HCT116 (cell line): ENCODE measurements around the gene PPFIBP1. TPM values are rescaled to one million over a fixed set of nuclear protein-coding genes. Genes with fewer than 3 reads are reported as not detected.

ENCODE experiments used
- ATAC-seq: fragments of 200-7000 bp; cut with Tn5 transposase; 2 replicates; pipeline ENCODE4 v1.9.1; 2020; ENCODE audit warnings: mild to moderate bottlenecking, moderate library complexity
- BruUV-seq: library from RNA; stranded (reverse); fragments of 400-500 nt; replicated peaks from 2 replicates; lab custom pipeline; 2021; lab: Mats Ljungman, UMichigan
- CTCF ChIA-PET: fragments of 300-600 bp; sonication (Branson Sonifier 250); formaldehyde crosslinking; loops from one replicate; lab custom pipeline; 2021; ENCODE audit warnings: antibody characterized with exemption; lab: Charles Lee
- POLR2A ChIA-PET: fragments of 300-600, 350-600 bp; sonication (Branson Sonifier 250); formaldehyde crosslinking; loops from one replicate; lab custom pipeline; 2021; ENCODE audit warnings: antibody characterized with exemption; lab: Charles Lee
- RAD21 ChIA-PET, 2 experiments: fragments of 300-600 bp; sonication (Branson Sonifier 250); formaldehyde crosslinking; loops; one replicate each; lab custom pipeline; 2023; ENCODE audit warnings: low total read pairs in 2 of 2; ENCODE audit not compliant: uncharacterized antibody in 2 of 2, unreplicated experiment in 2 of 2, low non-redundant PET in 1 of 2; lab: Charles Lee
- DNase-seq: peaks from one replicate; pipeline ENCODE4 v3.0.0-alpha.2; 2010; ENCODE audit warnings: low read depth, low spot score
- H2AFZ ChIP-seq: fragments of 200-600 bp; shearing (Covaris generic), sonication (generic); 2 replicates; pipeline ENCODE4 v1.6.1; 2017; ENCODE audit warnings: low read depth, mixed run types, mixed read lengths, antibody characterized with exemption, low read length; ENCODE audit not compliant: poor library complexity, severe bottlenecking
- H3K27ac ChIP-seq: 2 replicates; pipeline ENCODE4 v1.5.1; 2012; ENCODE audit warnings: low read depth, low read length
- H3K27me3 ChIP-seq: fragments of 200-600 bp; sonication (generic); 2 replicates; pipeline ENCODE4 v1.6.1; 2016; ENCODE audit warnings: mixed run types, low read length, mixed read lengths; ENCODE audit not compliant: insufficient read depth
- H3K36me3 ChIP-seq, 2 experiments: fragments of 200-500 bp in 1 of 2; fragments of 200-600 bp in 1 of 2; sonication (Bioruptor generic) in 1 of 2; sonication (generic) in 1 of 2; 2 replicates each; pipeline versions ENCODE4 v1.5.1 to v1.6.1; 2014 to 2016; ENCODE audit warnings: low read length in 2 of 2, inconsistent platforms in 1 of 2, mixed read lengths in 1 of 2, mixed run types in 1 of 2; ENCODE audit not compliant: insufficient read depth in 2 of 2, control insufficient read depth in 1 of 2
- H3K4me1 ChIP-seq, 2 experiments: fragments of 200-600 bp in 1 of 2; sonication (generic) in 1 of 2; 2 replicates each; pipeline versions ENCODE4 v1.5.1 to v1.6.1; 2012 to 2017; ENCODE audit warnings: low read length in 2 of 2, inconsistent platforms in 1 of 2, mild to moderate bottlenecking in 1 of 2, mixed read lengths in 1 of 2, mixed run types in 1 of 2, moderate library complexity in 1 of 2; ENCODE audit not compliant: insufficient read depth in 2 of 2, control insufficient read depth in 1 of 2
- H3K4me2 ChIP-seq: fragments of 200-600 bp; sonication (generic); 2 replicates; pipeline ENCODE4 v1.6.1; 2017; ENCODE audit warnings: mixed run types, low read length, mixed read lengths
- H3K4me3 ChIP-seq, 2 experiments: fragments of 200-600 bp in 1 of 2; sonication (generic) in 1 of 2; replicated peaks in 1 of 2; 2 replicates each; pipeline ENCODE4 v1.5.1; 2011 to 2016; ENCODE audit warnings: low read length in 2 of 2, control low read depth in 1 of 2, low read depth in 1 of 2, mild to moderate bottlenecking in 1 of 2, mixed read lengths in 1 of 2, mixed run types in 1 of 2
- H3K79me2 ChIP-seq: fragments of 200-600 bp; sonication (generic); 2 replicates; pipeline ENCODE4 v1.6.1; 2017; ENCODE audit warnings: mild to moderate bottlenecking, mixed run types, low read length, moderate library complexity, mixed read lengths; ENCODE audit not compliant: insufficient read depth
- H3K9ac ChIP-seq: fragments of 200-600 bp; sonication (generic); 2 replicates; pipeline ENCODE4 v1.6.1; 2016; ENCODE audit warnings: low read length, mixed read lengths
- H3K9me2 ChIP-seq: fragments of 200-600 bp; sonication (generic), shearing (Covaris generic); 2 replicates; pipeline ENCODE4 v1.6.1; 2017; ENCODE audit warnings: mixed run types, mild to moderate bottlenecking, moderate library complexity; ENCODE audit not compliant: insufficient read depth
- H3K9me3 ChIP-seq, 2 experiments: fragments of 200-500 bp in 1 of 2; fragments of 200-600 bp in 1 of 2; sonication (Bioruptor generic) in 1 of 2; sonication (generic) in 1 of 2; 2 replicates each; pipeline ENCODE4 v1.6.1; 2014 to 2017; ENCODE audit warnings: low read length in 2 of 2, mixed read lengths in 2 of 2, inconsistent platforms in 1 of 2, low read depth in 1 of 2, mild to moderate bottlenecking in 1 of 2, mixed run types in 1 of 2, moderate library complexity in 1 of 2; ENCODE audit not compliant: control insufficient read depth in 1 of 2, insufficient read depth in 1 of 2
- H4K20me1 ChIP-seq: fragments of 200-600 bp; sonication (generic), shearing (Covaris generic); 2 replicates; pipeline ENCODE4 v1.6.1; 2017; ENCODE audit warnings: mixed run types, mild to moderate bottlenecking, moderate library complexity; ENCODE audit not compliant: insufficient read depth
- ATF3 ChIP-seq: IDR thresholded peaks from 2 replicates; pipeline ENCODE4 v1.6.1; 2012
- CBX3 ChIP-seq: IDR thresholded peaks from 2 replicates; pipeline ENCODE4 v1.6.1; 2012; ENCODE audit warnings: low read depth
- CEBPB ChIP-seq: IDR thresholded peaks from 2 replicates; pipeline ENCODE4 v1.6.1; 2012; ENCODE audit warnings: low read depth
- CTCF ChIP-seq, 3 experiments: fragments of 200-600 bp in 1 of 3; sonication (generic) in 1 of 3; IDR thresholded peaks in 2 of 3; conservative IDR thresholded peaks in 1 of 3; 2 replicates each; pipeline ENCODE4 v1.5.1; 2012 to 2017; ENCODE audit warnings: low read depth in 2 of 3, low read length in 2 of 3, antibody characterized with exemption in 1 of 3, borderline replicate concordance in 1 of 3, control low read depth in 1 of 3, mild to moderate bottlenecking in 1 of 3, mixed read lengths in 1 of 3, mixed run types in 1 of 3, moderate library complexity in 1 of 3; ENCODE audit not compliant: insufficient read depth in 1 of 3
- EGR1 ChIP-seq: IDR thresholded peaks from 2 replicates; pipeline ENCODE4 v1.6.1; 2012; ENCODE audit warnings: low read depth
- ELF1 ChIP-seq: IDR thresholded peaks from 2 replicates; pipeline ENCODE4 v1.6.1; 2012; ENCODE audit warnings: low read depth, borderline replicate concordance
- EZH2 ChIP-seq: fragments of 200-600 bp; sonication (generic); IDR thresholded peaks from 2 replicates; pipeline ENCODE4 v1.6.1; 2017; ENCODE audit warnings: antibody characterized with exemption, mixed run types
- EZH2phosphoT487 ChIP-seq: fragments of 200-600 bp; IDR thresholded peaks from 2 replicates; pipeline ENCODE4 v1.6.1; 2018; ENCODE audit warnings: antibody characterized with exemption, borderline replicate concordance
- FOSL1 ChIP-seq: IDR thresholded peaks from 2 replicates; pipeline ENCODE4 v1.6.1; 2012; ENCODE audit warnings: low read depth
- JUND ChIP-seq: IDR thresholded peaks from 2 replicates; pipeline ENCODE4 v1.6.1; 2012
- MAX ChIP-seq: IDR thresholded peaks from 2 replicates; pipeline ENCODE4 v1.6.1; 2012
- POLR2AphosphoS5 ChIP-seq: IDR thresholded peaks from 2 replicates; pipeline ENCODE4 v1.6.1; 2011; ENCODE audit warnings: mild to moderate bottlenecking, low read depth, low read length, moderate library complexity
- RAD21 ChIP-seq: IDR thresholded peaks from 2 replicates; pipeline ENCODE4 v1.6.1; 2012; ENCODE audit warnings: low read depth, mild to moderate bottlenecking
- REST ChIP-seq: IDR thresholded peaks from 2 replicates; pipeline ENCODE4 v1.6.1; 2012; ENCODE audit warnings: low read depth
- SIN3A ChIP-seq: IDR thresholded peaks from 2 replicates; pipeline ENCODE4 v1.6.1; 2012; ENCODE audit warnings: low read depth
- SRF ChIP-seq: IDR thresholded peaks from 2 replicates; pipeline ENCODE4 v1.6.1; 2012; ENCODE audit warnings: low read depth
- TCF7L2 ChIP-seq: IDR thresholded peaks from 2 replicates; pipeline ENCODE4 v1.7.0; 2011; ENCODE audit warnings: borderline replicate concordance, inconsistent platforms; ENCODE audit not compliant: insufficient read depth, insufficient read length; ENCODE audit errors: extremely low read depth
- YY1 ChIP-seq: IDR thresholded peaks from 2 replicates; pipeline ENCODE4 v1.6.1; 2011; ENCODE audit warnings: low read length, low read depth, moderate library complexity, mild to moderate bottlenecking; ENCODE audit not compliant: insufficient replicate concordance; ENCODE audit errors: extremely low read depth
- ZFX ChIP-seq: fragments of 450-650 bp; IDR thresholded peaks from 2 replicates; pipeline ENCODE4 v1.6.1; 2017
- ZNF274 ChIP-seq: fragments of 200-500 bp; sonication (Bioruptor generic); IDR thresholded peaks from 2 replicates; pipeline ENCODE4 v1.6.1; 2014; ENCODE audit warnings: mild to moderate bottlenecking, low read depth, low read length, inconsistent platforms
- intact Hi-C: fragments of 100-400 bp; cut with micrococcal nuclease; formaldehyde crosslinking; loops from 2 replicates; pipeline ENCODE4 v1.10.0; 2022
- total RNA-seq: library from RNA; stranded (reverse); gene quantifications from one replicate; pipeline ENCODE4 v1.2.1, GENCODE V29; 2021; ENCODE audit not compliant: unreplicated experiment

PPFIBP1 gene
- total RNA-seq, 1 experiment from 2014 or later, result 102 TPM

- H2AFZ ChIP-seq, result no peak overlapping the region
- no peaks in the 10 kb centered on the region for H3K9me2 ChIP-seq
- CTCF ChIA-PET, result no interaction called here
- H4K20me1 ChIP-seq, result no peaks in the 10 kb centered on the region
- H3K9me3 ChIP-seq, result no peaks in the 10 kb centered on the region
- H3K4me3 ChIP-seq, result no peak overlapping the region
- no peak overlapping the region for H3K4me2 ChIP-seq
- H3K4me1 ChIP-seq, result no peaks in the 10 kb centered on the region
- intact Hi-C loops, result no loop called here
- H3K27me3 ChIP-seq, result no peaks in the 10 kb centered on the region
- H3K36me3 ChIP-seq, result peaks cover 15 to 18% of the 10 kb centered on the region in 2 experiments; a peak in 3 of 4 replicates
- H3K27ac ChIP-seq, result no peak overlapping the region
- no TSS peak for BruUV-seq
- no peaks in the 10 kb centered on the region for H3K79me2 ChIP-seq
- RAD21 ChIA-PET, result no interaction called here
- DNase-seq (no peak), ATAC-seq (no peak)
- POLR2A ChIA-PET, result no interaction called here
- H3K9ac ChIP-seq, result no peak overlapping the region
- TF ChIP-seq EZH2phosphoT487, result no peak
- TF ChIP-seq CBX3, result no peak
- TF ChIP-seq ZFX, result no peak
- no peak for TF ChIP-seq RAD21
- TF ChIP-seq ATF3, result no peak
- TF ChIP-seq YY1, result no peak
- no peak for TF ChIP-seq FOSL1
- no peak for TF ChIP-seq MAX
- no peak for TF ChIP-seq EZH2
- no peak for TF ChIP-seq CTCF (IDR thresholded peaks at IDR 0.05 in 2 of 3, conservative IDR thresholded peaks at IDR 0.05 in 1 of 3; ENCODE audit: borderline replicate concordance in 1 of 3, insufficient read depth in 1 of 3, low read depth in 2 of 3, low read length in 2 of 3)
- TF ChIP-seq SRF, result no peak
- no peak for TF ChIP-seq JUND
- no peak for TF ChIP-seq CEBPB
- TF ChIP-seq ELF1, result no peak
- no peak for TF ChIP-seq TCF7L2
- TF ChIP-seq SIN3A, result no peak
- no peak for TF ChIP-seq POLR2AphosphoS5
- no peak for TF ChIP-seq EGR1
- TF ChIP-seq REST, result no peak
- TF ChIP-seq ZNF274, result no peak
Measured at GRCh38 chr12:27682534-27682933, 158.5 kb downstream of the PPFIBP1 start.
